BE2C (cell line): ENCODE measurements around the gene SLC25A21.

Experiments used
- DNase-seq: peaks from one replicate; pipeline ENCODE4 v3.0.0-alpha.2; 2020
- H3K27me3 ChIP-seq: fragments of 250-450 bp; sonication (Bioruptor Pico); 2 replicates; pipeline ENCODE4 v1.5.1; 2020; ENCODE audit warnings: mild to moderate bottlenecking
- H3K36me3 ChIP-seq: fragments of 250-450 bp; sonication (Bioruptor Pico); 2 replicates; pipeline ENCODE4 v1.5.1; 2020; ENCODE audit warnings: mild to moderate bottlenecking
- H3K4me1 ChIP-seq: fragments of 250-450 bp; sonication (Bioruptor Pico); 2 replicates; pipeline ENCODE4 v1.5.1; 2020
- H3K4me3 ChIP-seq: 2 replicates; pipeline ENCODE4 v1.5.1; 2011; ENCODE audit warnings: low read depth, low read length
- H3K9me3 ChIP-seq: fragments of 250-450 bp; sonication (Bioruptor Pico); 2 replicates; pipeline ENCODE4 v1.5.1; 2020
- CTCF ChIP-seq: IDR thresholded peaks from 2 replicates; pipeline ENCODE4 v1.5.1; 2012; ENCODE audit warnings: mild to moderate bottlenecking, low read depth, low read length

The SLC25A21 gene

DNA sequence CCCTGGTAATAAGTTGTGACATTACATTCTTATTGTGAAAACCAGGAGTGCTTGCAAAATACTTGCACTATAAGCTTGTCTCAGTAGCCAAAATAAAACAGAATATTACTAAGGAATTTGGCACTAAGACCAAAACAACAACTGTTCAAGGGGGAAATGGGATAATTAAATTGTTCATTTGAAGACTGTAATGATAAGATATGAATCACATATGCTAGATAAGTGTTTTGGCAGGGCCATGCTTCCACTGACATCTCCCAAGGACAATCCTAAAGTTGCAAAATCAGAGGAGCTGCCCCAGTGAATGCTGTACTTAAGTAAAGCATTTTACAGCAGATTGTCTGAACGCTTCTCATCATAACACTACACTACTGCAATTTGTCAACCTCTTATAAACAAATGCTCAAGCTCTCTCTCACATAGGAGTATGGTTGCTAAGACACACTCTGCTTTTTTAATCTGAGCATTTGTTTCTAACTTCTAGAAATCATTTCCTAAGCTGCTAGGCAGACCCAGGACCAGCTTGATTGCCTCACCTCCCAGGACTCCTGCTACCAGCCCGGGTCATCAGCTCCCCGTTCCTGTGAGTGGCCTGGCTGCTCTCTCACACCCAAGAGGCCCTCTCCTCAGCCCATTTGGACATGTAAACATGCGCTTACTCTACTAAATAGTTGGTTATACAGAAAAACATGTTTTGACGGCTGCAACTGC lies 319.3 kb downstream of the SLC25A21 start:
- Histone ChIP-seq H3K4me3 (no peak overlapping the region), H3K27me3 (no peaks in the 10 kb centered on the region; the same call in 1 of the 2 replicates), H3K9me3 (no peaks in the 10 kb centered on the region), H3K4me1 (no peaks in the 10 kb centered on the region), H3K36me3 (no peaks in the 10 kb centered on the region)
- no peak for TF ChIP-seq CTCF
- no peak for DNase-seq

GRCh38 chr14:36848213-36848612 lies 324.2 kb downstream of the SLC25A21 start:
- H3K27me3 ChIP-seq = no peaks in the 10 kb centered on the region
- no peak for DNase-seq
- H3K9me3 ChIP-seq = no peaks in the 10 kb centered on the region
- no peak for TF ChIP-seq CTCF
- H3K4me1 ChIP-seq = no peaks in the 10 kb centered on the region
- no peak overlapping the region for H3K4me3 ChIP-seq
- no peaks in the 10 kb centered on the region for H3K36me3 ChIP-seq

DNA sequence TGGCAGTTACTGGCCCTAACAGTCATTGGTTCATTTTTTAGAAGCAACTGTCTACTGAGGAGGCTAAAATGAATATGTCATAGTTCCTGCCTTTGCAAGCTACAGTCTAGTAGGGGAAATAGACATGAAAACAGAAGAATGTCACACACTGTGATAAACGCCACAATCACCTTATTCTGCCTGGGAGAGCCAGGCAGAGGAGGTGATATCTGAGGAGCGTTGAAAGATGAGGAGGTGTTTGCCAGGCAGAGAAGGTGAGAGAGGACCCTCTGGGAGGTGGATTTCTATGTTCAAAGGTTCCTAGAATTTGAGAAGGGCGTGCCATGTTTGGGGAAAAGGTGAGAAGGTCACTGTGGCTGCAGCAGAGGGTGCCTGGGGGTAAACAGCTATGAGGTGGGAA lies 325.0 kb downstream of the SLC25A21 start:
- TF ChIP-seq CTCF = no peak
- H3K27me3 ChIP-seq = no peaks in the 10 kb centered on the region

DNA sequence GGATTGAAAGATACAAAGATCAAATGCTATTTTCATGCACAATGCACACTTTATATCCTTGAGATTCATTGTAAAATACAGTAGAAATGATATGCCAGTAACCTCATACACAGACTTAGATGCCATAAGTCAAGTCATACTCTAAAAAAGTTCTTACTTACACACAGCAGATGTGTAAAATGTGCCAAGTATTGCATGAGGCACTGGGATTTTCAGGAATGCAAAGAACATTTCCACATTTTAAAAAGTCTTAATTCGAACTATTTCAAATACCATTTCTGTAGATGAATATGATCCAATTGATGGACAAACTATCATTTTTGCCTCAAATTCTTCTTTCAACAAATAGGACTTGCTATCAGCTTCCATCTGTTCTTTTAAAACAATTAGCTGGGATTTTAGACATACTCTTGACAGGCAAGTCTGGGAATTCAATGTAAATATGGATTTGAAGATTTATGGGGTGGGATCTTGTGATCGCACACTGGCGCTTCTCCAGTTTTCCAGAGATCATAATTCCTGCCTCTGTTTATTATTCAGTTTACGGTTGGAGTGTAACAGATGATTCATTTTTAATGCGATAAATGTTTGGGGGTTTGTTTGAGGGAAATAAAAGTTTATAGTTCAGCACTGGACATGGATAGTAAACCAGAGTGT lies 326.9 kb downstream of the SLC25A21 start:
- DNase-seq = no peak
- H3K36me3 ChIP-seq = no peaks in the 10 kb centered on the region
- H3K9me3 ChIP-seq = no peaks in the 10 kb centered on the region
- TF ChIP-seq CTCF = no peak
- H3K4me3 ChIP-seq = no peak overlapping the region
- no peaks in the 10 kb centered on the region for H3K4me1 ChIP-seq
- no peaks in the 10 kb centered on the region for H3K27me3 ChIP-seq

More for the DNA sequence above, 325.0 kb downstream of the SLC25A21 start:
- Histone ChIP-seq H3K4me3 (no peak overlapping the region), H3K9me3 (no peaks in the 10 kb centered on the region), H3K4me1 (no peaks in the 10 kb centered on the region), H3K36me3 (no peaks in the 10 kb centered on the region)
- DNase-seq = no peak

DNA sequence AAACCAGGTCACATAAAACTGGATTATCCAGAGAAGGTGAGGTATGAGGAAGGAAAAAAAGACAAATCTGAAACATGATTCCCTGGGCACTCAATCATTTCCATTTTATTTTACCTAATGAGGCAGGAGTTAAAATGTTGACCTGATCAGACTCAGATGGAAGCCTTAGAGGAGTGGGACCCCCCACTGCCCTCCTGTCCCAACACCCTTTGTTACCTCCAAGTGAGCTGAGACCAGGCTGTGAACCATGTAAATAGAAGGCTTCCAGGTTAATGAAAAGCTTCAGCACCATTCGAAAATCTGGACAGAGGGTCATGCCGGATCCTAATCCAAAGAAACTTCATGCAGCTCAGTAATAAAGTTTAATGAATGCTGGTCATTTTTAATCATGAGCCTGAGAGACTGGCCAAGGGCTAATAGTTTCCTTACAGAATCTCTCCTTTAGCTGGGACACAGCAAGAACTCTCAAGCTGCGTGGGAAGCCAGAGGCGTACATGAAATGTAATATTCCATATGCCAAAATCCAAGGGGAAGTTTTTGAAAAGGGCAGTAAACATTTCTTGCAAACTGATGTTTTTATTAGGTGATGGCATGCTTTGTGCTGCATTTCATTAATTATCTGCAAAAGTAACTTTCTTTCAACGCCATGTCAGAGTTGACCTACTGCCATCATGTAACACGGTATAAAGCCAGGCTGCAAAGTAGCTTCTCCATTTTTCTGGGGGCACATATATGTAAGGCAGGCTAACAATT lies 327.8 kb downstream of the SLC25A21 start:
- no peak for TF ChIP-seq CTCF
- Histone ChIP-seq H3K27me3 (no peaks in the 10 kb centered on the region), H3K36me3 (no peaks in the 10 kb centered on the region), H3K4me1 (no peaks in the 10 kb centered on the region), H3K4me3 (no peak overlapping the region), H3K9me3 (no peaks in the 10 kb centered on the region)
- DNase-seq = no peak

GRCh38 chr14:36843410-36843809 lies 329.0 kb downstream of the SLC25A21 start:
- H3K4me1 ChIP-seq = no peaks in the 10 kb centered on the region
- DNase-seq = no peak
- H3K27me3 ChIP-seq = no peaks in the 10 kb centered on the region
- no peaks in the 10 kb centered on the region for H3K36me3 ChIP-seq
- H3K9me3 ChIP-seq = no peaks in the 10 kb centered on the region
- no peak overlapping the region for H3K4me3 ChIP-seq
- TF ChIP-seq CTCF = no peak
